ENCODE results near the gene PDGFRA.
"Not testable (repeated sequence)": the region's sequence is repeated elsewhere in the genome, so short reads cannot be mapped to it uniquely, and the experiment has no call there.

The PDGFRA gene

DNA sequence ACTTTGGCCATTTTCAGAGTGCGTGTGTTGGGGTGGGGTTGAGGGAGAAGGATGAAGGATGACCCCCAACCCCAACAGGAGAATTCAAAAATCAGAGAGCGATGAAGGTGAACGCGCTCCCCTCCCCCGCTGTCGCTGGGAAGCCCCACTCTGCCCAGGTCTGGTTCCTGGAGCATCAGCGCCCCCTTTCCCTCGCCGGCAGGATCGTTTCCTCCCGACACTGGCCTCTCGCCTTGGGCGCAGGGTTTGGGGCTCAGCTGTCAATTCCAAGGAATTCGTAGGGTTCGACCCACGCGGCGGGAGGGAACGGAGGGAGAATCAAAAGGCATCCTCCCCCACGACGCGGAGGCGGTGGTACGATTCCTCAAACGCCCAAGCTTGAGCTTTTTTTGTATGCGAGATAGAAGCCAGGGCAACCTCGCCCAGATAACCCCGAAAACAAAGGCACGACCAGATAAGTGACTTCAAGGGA lies 1.0 kb upstream of the PDGFRA start:
- no peak for DNase-seq

DNA sequence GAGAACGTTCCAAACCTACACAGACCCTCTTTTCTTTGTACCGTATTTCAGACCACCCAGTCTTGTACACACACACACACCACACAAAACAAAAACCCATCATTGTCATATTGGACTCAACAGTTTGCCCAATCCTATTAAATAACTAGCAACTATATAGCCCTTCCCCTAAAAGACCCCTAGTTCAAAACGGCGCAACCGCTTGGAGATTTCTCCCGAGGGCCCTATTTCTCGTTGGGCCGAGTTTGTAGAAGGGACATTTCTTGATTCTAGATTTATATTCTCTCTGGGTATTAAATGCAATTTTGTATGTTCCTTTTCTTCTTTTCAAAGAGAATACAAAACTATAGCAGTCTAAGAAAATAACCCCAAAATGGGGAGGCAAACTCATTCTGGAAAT lies 547 bp upstream of the PDGFRA start:
- DNase-seq, result no peak

DNA sequence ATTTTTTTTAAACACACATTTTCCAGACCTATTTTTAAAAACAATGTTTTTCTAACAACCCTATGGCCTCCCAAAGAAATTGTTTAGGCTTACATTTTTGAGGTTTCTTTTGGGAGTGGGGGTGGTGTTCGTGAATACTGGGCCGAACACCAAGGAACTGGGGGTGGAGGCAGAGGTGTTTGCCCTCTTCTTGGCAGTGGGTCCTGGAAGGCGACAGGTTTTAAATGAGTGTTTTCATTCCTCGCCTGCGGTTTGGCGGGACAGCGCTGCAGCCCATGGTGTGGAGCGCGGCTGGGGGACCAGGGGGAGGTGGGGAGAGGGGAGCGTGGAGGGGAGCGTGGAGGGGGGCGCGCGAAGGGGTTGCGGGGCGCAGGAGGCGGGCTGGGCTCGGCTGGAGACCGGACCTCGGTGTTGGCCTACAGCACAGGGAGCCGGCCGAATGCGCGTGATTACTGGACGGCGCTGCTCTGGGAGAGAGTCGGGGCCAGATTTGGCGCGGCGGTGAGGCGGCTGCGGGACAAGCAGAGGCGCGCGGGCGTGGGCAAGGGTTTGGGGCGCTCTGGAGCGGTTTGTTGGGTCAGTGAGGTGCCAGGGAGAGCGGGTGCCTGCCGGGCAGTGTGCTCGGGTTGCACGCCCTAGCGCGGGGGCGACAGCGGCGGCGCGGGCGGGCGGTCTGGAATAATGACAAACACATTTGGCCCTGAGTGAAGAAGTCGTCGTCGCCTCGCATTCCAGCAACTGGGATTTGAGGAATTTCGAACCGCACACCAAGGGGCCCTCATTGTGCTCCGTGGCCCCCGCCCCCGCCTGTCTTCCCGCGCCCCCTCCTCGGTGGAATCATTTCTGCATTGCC lies 764 bp downstream of the PDGFRA start:
- no peak for DNase-seq

DNA sequence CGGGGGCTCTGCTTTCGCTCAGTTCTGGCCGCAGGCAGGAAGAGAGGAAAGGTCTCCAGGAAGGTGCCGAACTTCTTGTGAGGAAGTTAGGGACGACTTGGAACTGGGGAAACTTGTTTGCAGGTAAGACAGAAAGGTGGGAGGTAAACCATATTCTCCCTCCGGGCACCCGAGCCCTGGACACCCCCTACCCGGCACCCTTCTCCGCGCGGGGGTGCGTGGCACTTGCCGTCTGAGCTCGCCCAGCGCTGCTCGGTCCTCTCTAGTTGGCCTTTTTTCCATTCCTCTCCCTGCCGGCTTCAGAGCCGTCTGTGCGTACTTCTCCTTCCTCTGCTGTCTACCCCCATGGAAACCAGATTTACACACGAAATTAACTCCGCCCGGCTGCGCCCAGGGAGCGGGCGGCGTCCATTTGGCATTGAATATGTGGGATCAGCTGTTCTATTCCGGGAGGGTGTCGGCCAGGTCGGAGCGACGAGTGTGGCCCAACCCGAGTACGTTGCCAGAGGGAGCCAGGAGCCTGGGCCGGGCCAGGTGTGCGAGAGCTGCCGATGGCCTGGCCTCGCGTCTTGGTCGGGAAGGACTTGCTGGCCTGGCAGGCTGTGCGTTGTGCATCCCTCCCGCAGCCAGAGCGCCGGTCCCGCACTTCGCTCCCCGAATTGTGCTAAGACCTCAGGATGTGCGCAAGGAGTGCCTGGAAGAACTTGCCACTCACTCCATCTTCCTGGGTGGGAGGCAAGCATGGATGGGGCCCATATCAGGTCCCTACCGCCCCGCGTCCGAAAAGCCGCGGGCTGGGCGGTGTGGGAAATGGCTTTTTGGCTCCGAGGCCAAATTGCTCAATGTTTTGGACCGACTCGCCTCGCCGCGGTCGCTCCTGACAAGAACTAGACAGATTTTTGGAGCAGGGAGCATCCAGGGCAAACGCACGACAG lies 1.7 kb downstream of the PDGFRA start:
- no peak for DNase-seq

DNA sequence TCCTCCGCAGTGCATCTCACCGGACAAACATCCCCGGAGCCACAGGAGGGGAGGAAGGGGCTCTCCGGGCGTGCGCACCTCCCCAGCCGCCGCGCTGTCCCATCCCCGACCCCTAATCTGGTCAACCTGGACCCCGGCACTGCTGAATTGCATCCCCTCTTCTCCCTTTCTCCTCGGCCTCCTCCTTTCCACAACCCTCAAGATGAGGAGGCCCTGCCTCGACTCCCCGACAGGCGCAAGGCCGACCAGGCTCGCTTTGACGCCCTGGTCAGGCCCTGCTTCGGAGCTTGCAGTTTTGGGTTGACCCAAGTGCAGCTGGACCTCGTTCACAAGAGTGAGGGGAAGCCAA lies 2.3 kb downstream of the PDGFRA start:
- DNase-seq, result no peak

DNA sequence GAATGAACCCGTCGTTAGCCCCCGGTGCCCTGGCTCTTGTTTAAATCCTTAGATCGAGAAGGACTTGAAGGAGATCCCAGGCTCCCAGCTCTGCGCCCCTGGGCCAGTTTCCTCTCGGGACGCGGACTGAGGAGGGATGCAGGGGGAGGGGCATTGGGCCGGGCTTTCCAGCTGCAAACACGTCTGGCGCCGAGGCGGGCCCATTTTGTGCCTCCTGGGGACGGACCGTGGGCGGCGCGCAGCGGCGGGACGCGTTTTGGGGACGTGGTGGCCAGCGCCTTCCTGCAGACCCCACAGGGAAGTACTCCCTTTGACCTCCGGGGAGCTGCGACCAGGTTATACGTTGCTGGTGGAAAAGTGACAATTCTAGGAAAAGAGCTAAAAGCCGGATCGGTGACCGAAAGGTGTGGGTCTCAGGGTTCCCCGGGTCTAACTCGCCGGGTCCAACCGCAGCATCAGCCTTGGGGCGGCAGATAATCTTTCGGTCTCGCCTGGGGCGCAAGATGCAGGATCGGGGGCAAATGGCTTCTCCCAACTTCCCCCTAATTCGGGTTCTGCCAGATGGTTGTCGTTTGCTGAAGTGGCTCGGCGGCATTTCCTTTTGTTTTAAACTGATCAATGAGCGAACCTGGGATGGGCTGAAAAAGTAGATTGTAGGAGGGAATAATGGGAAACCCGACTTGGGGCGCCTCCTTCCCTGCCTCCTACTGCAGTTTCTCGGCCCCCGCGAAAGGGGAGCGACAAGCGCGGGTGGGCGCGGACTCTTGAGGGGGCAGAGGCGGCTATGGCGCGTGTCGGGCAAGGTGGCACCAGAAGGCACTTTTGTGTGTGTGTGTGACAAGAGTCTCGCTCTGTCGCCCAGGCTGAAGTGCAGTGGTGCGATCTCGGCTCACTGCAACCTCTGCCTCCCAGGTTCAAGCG lies 2.9 kb downstream of the PDGFRA start:
- no peak for DNase-seq

DNA sequence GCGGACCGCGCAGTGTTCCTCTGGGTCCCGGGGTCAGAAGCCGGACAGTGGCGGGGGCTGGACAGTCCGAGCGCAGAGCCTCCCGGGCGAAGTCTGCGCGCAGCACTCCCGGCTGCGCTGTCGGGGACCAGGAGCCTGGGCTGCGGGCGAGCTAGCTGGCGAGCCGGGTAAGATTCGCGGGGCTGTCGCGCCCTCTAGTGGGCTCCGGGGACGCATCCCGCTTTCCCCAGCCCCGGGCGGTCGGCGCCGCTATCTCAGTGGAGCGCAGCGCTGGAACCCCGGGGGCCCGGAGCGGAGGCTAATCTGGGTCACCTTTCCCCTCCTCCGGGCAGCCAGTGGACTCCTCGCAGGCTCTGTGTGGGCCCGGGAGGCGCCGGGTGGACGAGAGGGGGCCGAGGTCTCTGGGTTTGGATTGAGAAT lies 4.2 kb downstream of the PDGFRA start:
- DNase-seq, result no peak

DNA sequence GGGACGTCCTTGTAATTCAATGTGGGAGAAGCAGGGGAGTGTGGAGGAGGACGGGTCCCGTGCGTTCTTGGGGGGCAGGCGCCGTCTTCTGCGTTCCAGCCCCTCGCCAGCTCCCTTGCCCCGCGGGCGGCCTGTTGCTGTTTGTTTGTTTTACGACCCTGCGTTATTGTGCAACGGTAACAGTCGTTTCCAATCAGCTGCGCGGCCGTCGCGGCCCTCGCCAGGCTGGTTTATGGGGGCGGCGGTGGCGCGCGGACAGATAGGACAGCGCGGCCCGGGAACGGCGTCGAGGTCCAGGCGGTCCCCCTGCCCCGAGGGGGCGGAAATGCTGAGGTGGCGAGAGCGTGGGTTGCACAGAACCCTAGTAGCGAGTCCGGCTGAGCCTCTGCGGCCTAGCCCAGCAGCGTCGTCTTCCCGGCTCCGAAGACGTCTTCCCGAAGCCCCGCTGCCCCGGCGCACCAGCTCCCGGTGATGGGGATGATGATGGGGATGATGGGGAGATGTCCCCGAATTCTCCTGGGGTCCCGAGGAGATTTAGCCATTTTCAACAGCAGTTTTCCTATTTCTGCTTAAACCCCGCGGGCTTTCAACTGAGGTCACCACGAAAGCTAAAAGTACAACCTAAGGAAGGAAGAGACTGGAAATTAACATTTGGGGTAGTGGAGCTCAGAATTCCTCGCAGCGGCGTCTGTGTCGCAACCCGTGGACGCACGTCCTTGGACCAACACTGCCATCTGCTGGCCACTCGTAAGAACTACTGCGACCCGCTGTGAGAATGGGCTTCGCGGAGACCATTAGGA lies 4.8 kb downstream of the PDGFRA start:
- no peak for DNase-seq

DNA sequence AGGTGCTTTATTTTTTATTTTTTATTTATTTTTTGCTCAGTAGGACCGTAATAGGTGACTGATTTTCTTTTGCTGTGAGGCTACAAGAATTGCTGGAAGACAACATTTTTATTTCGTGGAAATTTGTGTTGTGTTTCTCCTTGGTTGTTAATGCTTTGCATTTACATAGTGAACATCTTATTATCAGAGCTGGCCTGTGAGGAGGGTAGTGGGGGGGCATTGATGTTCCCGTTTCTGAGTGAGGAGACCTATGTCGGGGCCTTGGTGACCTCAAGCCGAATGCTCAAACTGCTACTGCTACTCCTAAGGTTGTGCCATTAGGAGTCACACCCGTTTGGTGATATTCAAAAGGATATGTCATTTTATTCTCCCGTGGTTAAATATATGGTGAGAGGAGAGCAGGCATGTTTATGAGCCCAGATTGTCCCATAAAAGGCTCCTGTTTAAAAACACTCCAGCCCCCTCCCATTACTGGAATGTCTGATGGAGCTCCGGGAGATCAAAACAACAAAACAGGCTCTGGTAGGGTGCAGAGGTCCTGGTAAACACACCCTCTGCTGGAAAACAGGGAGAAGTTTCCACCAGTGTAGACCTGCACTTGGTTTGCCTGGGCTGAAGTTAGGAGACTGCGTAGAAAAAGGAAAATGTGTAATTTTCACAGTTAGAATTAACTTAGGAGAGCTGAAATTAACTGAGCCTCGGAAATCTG lies 5.6 kb downstream of the PDGFRA start:
- DNase-seq, result no peak

DNA sequence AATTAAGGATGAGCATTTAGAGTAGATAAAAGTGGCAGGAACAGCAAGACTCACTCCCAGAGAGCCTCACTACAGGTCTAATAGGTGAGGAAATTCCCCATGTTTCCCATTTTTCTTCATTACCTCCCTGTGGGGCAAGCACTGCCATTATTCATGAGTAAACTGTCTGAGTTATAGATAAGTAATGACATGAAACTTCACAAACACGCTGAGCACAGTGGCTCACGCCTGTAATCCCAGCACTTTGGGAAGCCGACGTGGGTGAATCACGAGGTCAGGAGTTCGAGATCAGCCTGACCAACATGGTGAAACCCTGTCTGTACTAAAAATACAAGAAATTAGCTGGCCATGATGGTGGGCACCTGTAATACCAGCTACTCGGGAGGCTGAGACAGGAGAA lies 7.2 kb downstream of the PDGFRA start:
- DNase-seq, result not testable (repeated sequence)

DNA sequence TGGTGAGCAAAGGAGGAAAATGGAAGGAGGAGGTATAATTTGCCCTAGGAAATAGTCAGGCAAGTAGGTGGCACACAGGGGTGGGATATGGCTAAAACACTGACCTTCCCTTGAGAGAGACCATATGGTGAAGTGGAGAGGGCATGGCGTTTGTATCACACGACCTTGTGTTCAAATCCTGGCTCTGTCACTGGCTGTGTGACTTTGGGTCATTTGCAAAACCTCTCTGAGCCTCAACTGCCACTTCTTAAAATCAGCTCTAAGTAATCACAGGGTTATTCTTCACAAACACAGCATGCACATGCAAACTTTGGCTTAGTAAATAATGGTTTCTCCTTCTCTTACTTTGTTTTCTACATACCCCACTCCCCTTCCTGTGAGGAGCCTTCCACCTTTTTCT lies 8.7 kb downstream of the PDGFRA start:
- no peak for DNase-seq

DNA sequence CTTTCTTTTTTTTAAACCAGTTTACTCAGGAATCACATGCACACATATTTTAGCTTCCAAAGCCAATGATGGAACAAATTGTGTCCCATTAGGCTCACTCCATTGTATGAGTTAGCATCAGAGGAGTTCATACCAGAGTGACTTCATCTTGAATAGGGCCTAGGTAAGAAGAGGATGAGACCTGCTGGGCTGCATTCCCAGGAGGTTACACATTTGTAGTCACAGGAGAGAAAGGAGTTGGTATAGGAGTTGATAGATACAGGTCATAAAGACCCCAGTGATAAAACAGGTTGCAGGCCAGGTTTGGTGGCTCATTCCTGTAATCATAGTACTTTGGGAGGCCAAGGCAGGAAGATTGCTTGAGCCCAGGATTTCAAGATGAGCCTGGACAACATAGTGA lies 9.3 kb downstream of the PDGFRA start:
- no peak for DNase-seq

DNA sequence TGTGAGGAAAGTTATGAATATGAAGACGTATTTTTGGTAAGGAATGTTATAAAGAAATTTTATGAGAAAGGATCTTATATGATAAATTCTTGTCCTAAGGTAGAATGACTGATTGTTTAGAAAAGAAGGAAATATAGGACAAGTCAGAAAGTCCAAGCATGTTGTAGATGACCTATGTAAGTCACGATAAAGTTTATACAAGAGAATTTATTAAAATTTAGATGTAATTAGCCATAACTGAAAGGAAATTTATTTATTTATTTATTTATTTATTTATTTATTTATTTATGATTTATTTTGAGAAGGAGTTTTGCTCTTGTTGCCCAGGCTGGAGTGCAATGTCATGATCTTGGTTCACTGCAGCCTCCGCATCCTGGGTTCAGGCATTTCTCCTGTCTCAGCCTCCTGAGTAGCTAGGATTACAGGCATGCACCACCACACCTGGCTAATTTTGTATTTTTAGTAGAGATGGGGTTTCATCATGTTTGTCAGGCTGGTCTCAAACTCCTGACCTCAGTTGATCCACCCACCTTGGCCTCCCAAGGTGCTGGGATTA lies 12.3 kb downstream of the PDGFRA start:
- DNase-seq, result not testable (repeated sequence)

DNA sequence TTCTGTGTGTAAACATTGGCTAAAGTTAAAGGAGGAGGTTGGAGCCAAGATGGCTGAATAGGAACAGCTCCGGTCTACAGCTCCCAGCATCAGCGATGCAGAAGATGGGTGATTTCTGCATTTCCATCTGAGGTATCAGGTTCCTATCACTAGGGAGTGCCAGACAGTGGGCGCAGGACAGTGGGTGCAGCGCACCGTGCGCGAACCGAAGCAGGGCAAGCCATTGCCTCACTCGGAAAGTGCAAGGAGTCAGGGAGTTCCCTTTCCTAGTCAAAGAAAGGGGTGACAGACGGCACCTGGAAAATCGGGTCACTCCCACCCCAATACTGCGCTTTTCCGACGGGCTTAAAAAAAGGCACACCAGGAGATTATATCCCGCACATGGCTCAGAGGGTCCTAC lies 14.4 kb downstream of the PDGFRA start:
- not testable (repeated sequence) for DNase-seq

DNA sequence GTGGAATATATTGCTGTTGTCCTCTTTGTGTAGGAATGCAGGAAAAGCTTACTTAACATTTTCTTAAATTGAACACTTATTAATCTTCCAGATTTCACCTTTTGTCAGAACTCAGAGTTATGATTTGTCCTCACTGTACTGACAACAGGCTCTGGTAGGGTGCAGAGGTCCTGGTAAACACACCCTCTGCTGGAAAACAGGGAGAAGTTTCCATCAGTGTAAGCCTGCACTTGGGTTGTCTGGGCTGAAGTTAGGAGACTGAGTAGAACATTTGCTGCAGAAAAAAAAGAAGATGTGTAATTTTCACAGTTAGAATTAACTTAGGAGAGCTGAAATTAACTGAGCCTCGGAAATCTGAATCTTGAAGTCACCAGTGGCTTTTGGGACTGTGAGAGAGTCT lies 23.2 kb downstream of the PDGFRA start:
- not testable (repeated sequence) for DNase-seq

DNA sequence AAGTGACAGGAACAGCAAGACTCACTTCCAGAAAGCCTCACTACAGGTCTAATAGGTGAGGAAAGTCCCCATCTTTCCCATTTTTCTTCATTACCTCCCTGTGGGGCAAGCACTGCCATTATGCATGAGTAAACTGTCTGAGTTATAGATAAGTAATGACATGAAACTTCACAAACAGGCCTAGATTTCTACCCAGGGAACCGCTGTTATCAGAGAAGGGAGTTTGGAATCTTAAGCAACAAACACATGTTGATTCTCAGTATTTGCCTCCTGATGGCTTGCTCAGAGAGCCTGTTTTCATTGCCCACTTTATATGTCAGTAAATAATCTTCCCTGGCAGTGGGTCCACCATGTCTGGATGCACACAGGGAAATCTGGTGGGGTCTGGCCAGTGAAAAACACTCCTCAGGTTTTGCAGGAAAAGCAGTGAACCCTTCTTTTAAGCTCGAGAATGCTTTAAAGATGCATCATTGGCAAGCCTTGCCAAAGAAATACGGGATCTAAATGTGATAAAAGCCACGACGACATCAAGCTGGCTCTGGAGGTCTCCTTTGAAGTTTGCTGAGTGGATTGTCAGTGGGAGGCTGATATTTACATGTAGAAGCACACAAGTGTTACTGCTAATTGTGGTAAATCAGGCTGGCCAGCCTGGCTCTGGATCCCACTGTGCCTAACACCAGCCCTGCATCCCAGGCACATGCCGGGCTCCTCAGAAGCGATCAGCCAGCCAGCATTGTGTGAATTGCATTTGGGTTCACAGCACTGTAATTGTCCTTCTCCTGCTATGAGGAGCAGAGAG lies 25.2 kb downstream of the PDGFRA start:
- no peak for DNase-seq

DNA sequence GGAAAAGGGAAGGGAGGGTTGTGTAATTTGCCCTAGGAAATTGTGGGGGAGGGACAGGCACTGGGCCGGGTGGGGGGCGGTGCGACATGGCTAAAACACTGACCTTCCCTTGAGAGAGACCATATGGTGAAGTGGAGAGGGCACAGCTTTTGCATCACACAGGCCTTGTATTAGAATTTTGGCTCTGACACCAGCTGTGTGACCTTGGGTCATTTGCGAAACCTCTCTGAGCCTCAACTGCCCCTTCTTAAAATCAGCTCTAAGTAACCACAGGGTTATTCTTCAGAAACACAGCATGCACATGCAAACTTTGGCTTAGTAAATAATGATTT lies 25.8 kb downstream of the PDGFRA start:
- DNase-seq, result no peak

DNA sequence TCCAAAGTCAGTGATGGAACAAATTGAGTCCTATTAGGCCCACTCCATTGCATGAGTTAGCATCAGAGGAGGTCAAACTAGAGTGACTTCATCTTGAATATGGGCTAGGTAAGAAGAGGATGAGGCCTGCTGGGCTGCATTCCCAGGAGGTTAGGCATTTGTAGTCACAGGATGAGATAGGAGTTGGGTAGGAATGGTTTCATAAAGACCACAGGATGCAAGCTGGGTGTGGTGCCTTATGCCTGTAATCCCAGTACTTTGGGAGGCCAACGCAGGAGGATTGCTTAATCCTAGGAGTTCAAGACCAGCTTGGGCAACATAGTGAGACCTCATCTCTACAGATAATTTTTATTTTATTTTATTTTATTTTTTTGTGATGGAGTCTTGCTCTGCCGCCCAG lies 26.8 kb downstream of the PDGFRA start:
- DNase-seq, result no peak

DNA sequence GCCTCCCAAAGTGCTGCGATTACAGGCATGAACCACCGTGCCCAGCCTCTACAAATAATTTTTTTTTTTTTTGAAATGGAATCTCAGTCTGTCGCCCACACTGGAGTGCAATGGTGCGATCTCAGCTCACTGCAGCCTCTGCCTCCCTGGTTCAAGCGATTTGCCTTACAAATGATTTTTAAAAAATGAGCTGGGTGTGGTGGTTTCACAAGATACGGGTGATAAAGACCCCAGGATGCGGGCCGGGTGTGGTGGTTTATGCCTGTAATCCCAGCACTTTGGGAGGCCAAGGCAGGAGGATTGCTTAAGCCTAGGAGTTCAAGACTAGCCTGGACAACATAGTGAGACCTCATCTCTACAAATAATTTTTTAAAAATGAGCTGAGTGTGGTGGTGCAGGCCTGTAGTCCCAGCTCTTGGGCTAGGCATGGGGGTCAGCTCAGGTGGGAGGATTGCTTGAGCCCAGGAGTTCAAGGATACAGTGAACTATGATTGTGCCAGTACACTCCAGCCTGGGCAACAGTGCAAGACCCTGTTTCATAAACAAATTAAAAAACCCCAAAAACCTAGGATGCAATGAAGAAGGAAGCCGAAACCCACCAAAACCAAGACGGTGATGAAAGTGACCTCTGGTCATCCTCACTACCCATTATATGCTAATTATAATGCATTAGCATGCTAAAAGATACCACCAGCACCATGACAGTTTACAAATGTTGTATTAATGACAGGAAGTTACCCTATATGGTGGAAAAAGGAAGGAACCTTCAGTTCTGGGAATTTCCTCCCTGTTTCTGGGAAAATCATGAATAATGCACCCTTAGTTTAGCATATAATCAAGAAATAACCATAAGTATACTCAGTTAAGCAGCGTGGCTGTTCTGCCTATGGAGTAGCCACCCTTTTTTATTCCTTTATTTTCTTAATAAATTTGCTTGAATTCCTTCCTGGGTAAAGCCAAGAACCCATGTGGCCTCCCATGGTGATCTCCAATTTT lies 27.7 kb downstream of the PDGFRA start:
- DNase-seq, result no peak
